PC-9 (cell line): ENCODE results near the gene MCUR1. TPM values are rescaled to one million over a fixed set of nuclear protein-coding genes. Genes with fewer than 3 reads are reported as not detected.

Source experiments
- BruUV-seq: library from RNA; stranded (reverse); fragments of 400-500 nt; replicated peaks from 2 replicates; lab custom pipeline; 2021; lab: Mats Ljungman, UMichigan
- CTCF ChIA-PET: fragments of 300-600 bp; sonication (Branson Sonifier 250); formaldehyde crosslinking; loops from one replicate; lab custom pipeline; 2022; ENCODE audit warnings: antibody characterized with exemption; lab: Charles Lee
- POLR2A ChIA-PET: fragments of 300-600 bp; sonication (Branson Sonifier 250); formaldehyde crosslinking; loops from one replicate; lab custom pipeline; 2022; ENCODE audit warnings: antibody characterized with exemption; ENCODE audit not compliant: unreplicated experiment; lab: Charles Lee
- DNase-seq, 2 experiments: peaks; one replicate each; pipeline versions ENCODE4 v3.0.0 to v3.0.0-alpha.2; 2015 to 2022; ENCODE audit warnings: mixed read lengths in 1 of 2
- H2AFZ ChIP-seq: fragments of 200-600 bp; sonication (generic); 2 replicates; pipeline ENCODE4 v1.8.1; 2017; ENCODE audit warnings: antibody characterized with exemption
- H3F3A ChIP-seq: fragments of 200-600 bp; sonication (generic); 2 replicates; pipeline ENCODE4 v1.8.1; 2017; ENCODE audit warnings: antibody characterized with exemption, mild to moderate bottlenecking, low read depth; ENCODE audit not compliant: insufficient read depth
- H3K27ac ChIP-seq: fragments of 200-600 bp; sonication (generic); 2 replicates; pipeline ENCODE4 v1.6.1; 2016; ENCODE audit warnings: mixed run types
- H3K27me3 ChIP-seq: fragments of 200-600 bp; sonication (generic); 2 replicates; pipeline ENCODE4 v1.6.1; 2016; ENCODE audit warnings: low read depth, mixed run types; ENCODE audit not compliant: insufficient read depth
- H3K36me3 ChIP-seq: fragments of 200-600 bp; sonication (generic); 2 replicates; pipeline ENCODE4 v1.6.1; 2016; ENCODE audit warnings: low read depth, mixed run types
- H3K4me1 ChIP-seq: fragments of 200-600 bp; sonication (generic); replicated peaks from 2 replicates; pipeline ENCODE4 v1.6.1; 2016; ENCODE audit warnings: mixed run types; ENCODE audit not compliant: insufficient read depth
- H3K4me2 ChIP-seq: fragments of 200-600 bp; sonication (generic); 2 replicates; pipeline ENCODE4 v1.6.1; 2017; ENCODE audit warnings: mixed run types
- H3K4me3 ChIP-seq: fragments of 200-600 bp; sonication (generic); 2 replicates; pipeline ENCODE4 v1.6.1; 2016; ENCODE audit warnings: mixed run types
- H3K79me2 ChIP-seq: fragments of 200-600 bp; sonication (generic); 2 replicates; pipeline ENCODE4 v1.6.1; 2017; ENCODE audit warnings: low read depth, mixed run types
- H3K9me2 ChIP-seq: fragments of 200-600 bp; sonication (generic); 2 replicates; pipeline ENCODE4 v1.8.1; 2017; ENCODE audit warnings: mild to moderate bottlenecking; ENCODE audit not compliant: insufficient read depth
- H3K9me3 ChIP-seq: fragments of 200-600 bp; sonication (generic); 2 replicates; pipeline ENCODE4 v1.8.1; 2016; ENCODE audit warnings: low read depth; ENCODE audit not compliant: insufficient read depth
- H4K20me1 ChIP-seq: fragments of 200-600 bp; sonication (generic); 2 replicates; pipeline ENCODE4 v1.8.1; 2017; ENCODE audit not compliant: insufficient read depth
- EZH2 ChIP-seq: fragments of 200-600 bp; sonication (generic); IDR thresholded peaks from 2 replicates; pipeline ENCODE4 v1.8.0; 2017; ENCODE audit warnings: antibody characterized with exemption, low read depth
- intact Hi-C: fragments of 100-400 bp; cut with micrococcal nuclease; formaldehyde crosslinking; loops from one replicate; pipeline ENCODE4 v1.10.0; 2022; ENCODE audit not compliant: unreplicated experiment
- total RNA-seq: library from RNA; stranded (reverse); gene quantifications from 2 replicates; pipeline ENCODE4 v1.2.3, GENCODE V29; 2021
- TF ChIP-seq, protein P1 (sequence below): fragments of 200-600 bp; sonication (generic); conservative IDR thresholded peaks from 2 replicates; pipeline ENCODE4 v1.6.1; 2017; ENCODE audit warnings: mixed run types, antibody characterized with exemption, mild to moderate bottlenecking, moderate library complexity

MCUR1 gene
- total RNA-seq, 1 experiment from 2014 or later, result 45.9 TPM

DNA sequence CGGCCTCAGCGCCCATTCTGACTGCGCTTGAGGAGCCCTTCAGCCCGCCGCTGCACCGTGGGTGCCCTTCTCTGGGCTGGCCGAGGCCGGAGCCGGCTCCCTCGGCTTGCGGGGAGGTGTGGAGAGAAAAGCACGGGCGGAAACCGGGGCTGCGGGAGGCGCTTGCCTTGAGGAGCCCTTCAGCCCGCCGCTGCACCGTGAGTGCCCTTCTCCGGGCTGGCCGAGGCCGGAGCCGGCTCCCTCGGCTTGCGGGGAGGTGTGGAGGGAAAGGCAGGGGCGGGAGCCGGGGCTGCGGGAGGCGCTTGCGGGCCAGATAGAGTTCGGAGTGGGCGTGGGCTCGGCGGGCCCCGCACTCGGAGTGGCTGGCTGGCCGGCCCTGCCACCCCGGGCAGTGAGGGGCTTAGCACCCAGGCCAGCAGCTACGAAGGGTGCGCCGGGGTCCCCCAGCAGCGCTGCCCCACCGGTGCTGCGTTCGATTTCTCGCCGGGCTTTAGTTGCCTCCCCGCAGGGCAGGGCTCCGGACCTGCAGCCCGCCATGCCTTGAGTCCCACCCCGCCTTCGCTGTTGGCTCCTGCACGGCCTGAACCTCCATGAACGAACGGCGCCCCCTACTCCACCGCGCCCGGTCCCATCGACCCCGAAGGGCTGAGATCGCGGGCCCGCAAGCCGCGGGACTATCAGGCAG is 45.7 kb upstream of the MCUR1 start:
- Histone ChIP-seq H2AFZ (no peak overlapping the region), H3K9me3 (no peaks in the 10 kb centered on the region), H3K27ac (no peak overlapping the region), H3K79me2 (no peaks in the 10 kb centered on the region), H3K4me2 (no peak overlapping the region), H3K4me3 (no peak overlapping the region), H3K27me3 (no peaks in the 10 kb centered on the region), H3K36me3 (no peaks in the 10 kb centered on the region), H4K20me1 (no peaks in the 10 kb centered on the region), H3K4me1 (peaks cover 19% of the 10 kb centered on the region), H3K9me2 (no peaks in the 10 kb centered on the region), H3F3A (peaks cover 16% of the 10 kb centered on the region; the same call in 1 of the 2 replicates)
- DNase-seq, result no peak
- no TSS peak for BruUV-seq
- CTCF ChIA-PET, result interaction anchor here (0.5 kb wide), 1 partner anchor 86 kb away, joined by 14 read pairs; no protein-coding TSS in a partner anchor
- intact Hi-C loops, result no loop called here
- TF ChIP-seq, protein P1, sequence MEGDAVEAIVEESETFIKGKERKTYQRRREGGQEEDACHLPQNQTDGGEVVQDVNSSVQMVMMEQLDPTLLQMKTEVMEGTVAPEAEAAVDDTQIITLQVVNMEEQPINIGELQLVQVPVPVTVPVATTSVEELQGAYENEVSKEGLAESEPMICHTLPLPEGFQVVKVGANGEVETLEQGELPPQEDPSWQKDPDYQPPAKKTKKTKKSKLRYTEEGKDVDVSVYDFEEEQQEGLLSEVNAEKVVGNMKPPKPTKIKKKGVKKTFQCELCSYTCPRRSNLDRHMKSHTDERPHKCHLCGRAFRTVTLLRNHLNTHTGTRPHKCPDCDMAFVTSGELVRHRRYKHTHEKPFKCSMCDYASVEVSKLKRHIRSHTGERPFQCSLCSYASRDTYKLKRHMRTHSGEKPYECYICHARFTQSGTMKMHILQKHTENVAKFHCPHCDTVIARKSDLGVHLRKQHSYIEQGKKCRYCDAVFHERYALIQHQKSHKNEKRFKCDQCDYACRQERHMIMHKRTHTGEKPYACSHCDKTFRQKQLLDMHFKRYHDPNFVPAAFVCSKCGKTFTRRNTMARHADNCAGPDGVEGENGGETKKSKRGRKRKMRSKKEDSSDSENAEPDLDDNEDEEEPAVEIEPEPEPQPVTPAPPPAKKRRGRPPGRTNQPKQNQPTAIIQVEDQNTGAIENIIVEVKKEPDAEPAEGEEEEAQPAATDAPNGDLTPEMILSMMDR, result no peak
- TF ChIP-seq EZH2, result no peak
- POLR2A ChIA-PET, result no interaction called here

- ChIA-PET CTCF (no interaction called here), POLR2A (no interaction called here)
- Histone ChIP-seq H3K27me3 (no peaks in the 10 kb centered on the region), H3K79me2 (no peaks in the 10 kb centered on the region), H3K4me2 (no peak overlapping the region), H4K20me1 (no peaks in the 10 kb centered on the region), H3K27ac (no peak overlapping the region), H3F3A (no peaks in the 10 kb centered on the region), H3K4me3 (no peak overlapping the region), H3K36me3 (no peaks in the 10 kb centered on the region), H2AFZ (no peak overlapping the region), H3K9me2 (no peaks in the 10 kb centered on the region), H3K9me3 (no peaks in the 10 kb centered on the region), H3K4me1 (no peaks in the 10 kb centered on the region)
- no peak for TF ChIP-seq EZH2
- intact Hi-C loops, result no loop called here
- BruUV-seq, result no TSS peak
- no peak for DNase-seq
These were observed 40.4 kb upstream of the MCUR1 start for GRCh38 chr6:13854716-13855250.

DNA sequence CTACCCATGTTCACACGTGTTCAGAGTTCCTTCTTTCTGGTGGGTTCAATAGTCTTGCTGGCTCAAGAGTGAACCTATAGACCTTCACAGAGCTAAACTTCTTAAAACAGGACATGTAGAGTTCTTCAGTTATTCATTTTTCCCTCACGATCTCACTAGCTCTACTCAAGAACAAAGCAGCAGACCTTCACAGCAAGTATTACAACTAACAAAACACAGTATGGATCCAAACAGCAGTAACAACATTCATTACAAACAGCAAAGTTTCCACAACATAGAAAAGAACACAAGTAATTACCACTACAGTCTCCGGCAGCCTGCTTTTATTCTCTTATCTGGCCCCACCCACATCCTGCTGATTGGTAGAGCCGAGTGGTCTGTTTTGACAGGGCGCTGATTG is 39.5 kb upstream of the MCUR1 start:
- H3K27me3 ChIP-seq, result no peaks in the 10 kb centered on the region
- H3K9me2 ChIP-seq, result no peaks in the 10 kb centered on the region
- no TSS peak for BruUV-seq
- no peaks in the 10 kb centered on the region for H3K4me1 ChIP-seq
- no peak overlapping the region for H3K4me3 ChIP-seq
- intact Hi-C loops, result no loop called here
- no peak overlapping the region for H2AFZ ChIP-seq
- TF ChIP-seq, protein P1, result no peak
- no peak for TF ChIP-seq EZH2
- no peaks in the 10 kb centered on the region for H3F3A ChIP-seq
- no peak for DNase-seq
- ChIA-PET POLR2A (no interaction called here), CTCF (no interaction called here)
- no peak overlapping the region for H3K27ac ChIP-seq
- no peak overlapping the region for H3K4me2 ChIP-seq
- no peaks in the 10 kb centered on the region for H3K9me3 ChIP-seq
- no peaks in the 10 kb centered on the region for H3K36me3 ChIP-seq
- H4K20me1 ChIP-seq, result no peaks in the 10 kb centered on the region
- H3K79me2 ChIP-seq, result no peaks in the 10 kb centered on the region
